H9 (cell line): Measurements from ENCODE around the gene CST9L. TPM values are rescaled to one million over a fixed set of nuclear protein-coding genes. Genes with fewer than 3 reads are reported as not detected.

Source experiments
- DNase-seq: peaks from one replicate; pipeline ENCODE4 v3.0.0-alpha.2; 2017
- H2AFZ ChIP-seq: one replicate; pipeline ENCODE4 v1.6.1; 2013; ENCODE audit warnings: mild to moderate bottlenecking, low read length, control low read depth, moderate library complexity
- H2AK5ac ChIP-seq: 2 replicates; pipeline ENCODE4 v1.6.1; 2013; ENCODE audit warnings: low read length, control low read depth, mixed read lengths; ENCODE audit not compliant: insufficient read length
- H2BK120ac ChIP-seq: one replicate; pipeline ENCODE4 v1.6.1; 2013; ENCODE audit warnings: low read depth, mild to moderate bottlenecking, low read length, control low read depth, inconsistent platforms; ENCODE audit not compliant: poor library complexity, severe bottlenecking
- H2BK12ac ChIP-seq: 2 replicates; pipeline ENCODE4 v1.6.1; 2013; ENCODE audit warnings: low read length, control low read depth, mixed read lengths, low read depth; ENCODE audit not compliant: insufficient read length
- H2BK15ac ChIP-seq: 2 replicates; pipeline ENCODE4 v1.6.1; 2013; ENCODE audit warnings: low read depth, low read length, control low read depth
- H2BK20ac ChIP-seq: one replicate; pipeline ENCODE4 v1.6.1; 2013; ENCODE audit warnings: low read depth, mild to moderate bottlenecking, low read length, control low read depth, inconsistent platforms; ENCODE audit not compliant: poor library complexity, severe bottlenecking
- H2BK5ac ChIP-seq: 2 replicates; pipeline ENCODE4 v1.6.1; 2013; ENCODE audit warnings: low read length, control low read depth, mixed read lengths; ENCODE audit not compliant: insufficient read length
- H3K14ac ChIP-seq: 2 replicates; pipeline ENCODE4 v1.6.1; 2013; ENCODE audit warnings: low read length, control low read depth; ENCODE audit not compliant: insufficient read depth
- H3K18ac ChIP-seq: 2 replicates; pipeline ENCODE4 v1.6.1; 2013; ENCODE audit warnings: low read depth, mild to moderate bottlenecking, mixed read lengths, low read length, control low read depth; ENCODE audit not compliant: insufficient read length
- H3K23ac ChIP-seq: 2 replicates; pipeline ENCODE4 v1.6.1; 2013; ENCODE audit warnings: low read length, control low read depth, mixed read lengths, low read depth; ENCODE audit not compliant: insufficient read length
- H3K23me2 ChIP-seq: 2 replicates; pipeline ENCODE4 v1.6.1; 2013; ENCODE audit warnings: low read depth, mild to moderate bottlenecking, mixed read lengths, low read length, control low read depth; ENCODE audit not compliant: insufficient read length, poor library complexity, severe bottlenecking
- H3K27ac ChIP-seq: 2 replicates; pipeline ENCODE4 v1.5.1; 2013; ENCODE audit warnings: low read length, control low read depth, mixed read lengths, low read depth; ENCODE audit not compliant: insufficient read length
- H3K27me3 ChIP-seq: 2 replicates; pipeline ENCODE4 v1.6.1; 2013; ENCODE audit warnings: low read length, control low read depth, inconsistent platforms; ENCODE audit not compliant: insufficient read depth
- H3K4ac ChIP-seq: 2 replicates; pipeline ENCODE4 v1.6.1; 2013; ENCODE audit warnings: low read depth, mild to moderate bottlenecking, control low read depth, inconsistent platforms, low read length, moderate library complexity
- H3K4me1 ChIP-seq: 2 replicates; pipeline ENCODE4 v1.6.1; 2013; ENCODE audit warnings: low read length, control low read depth, inconsistent platforms; ENCODE audit not compliant: insufficient read depth
- H3K4me2 ChIP-seq: 2 replicates; pipeline ENCODE4 v1.6.1; 2013; ENCODE audit warnings: low read length, control low read depth, mixed read lengths; ENCODE audit not compliant: insufficient read length, insufficient read depth
- H3K56ac ChIP-seq: 2 replicates; pipeline ENCODE4 v1.6.1; 2013; ENCODE audit warnings: low read depth, mild to moderate bottlenecking, mixed read lengths, low read length, control low read depth; ENCODE audit not compliant: insufficient read length
- H3K79me1 ChIP-seq: 2 replicates; pipeline ENCODE4 v1.6.1; 2013; ENCODE audit warnings: low read depth, mild to moderate bottlenecking, moderate library complexity, low read length, control low read depth, inconsistent platforms; ENCODE audit not compliant: insufficient read depth, poor library complexity, severe bottlenecking
- H3K79me2 ChIP-seq: 2 replicates; pipeline ENCODE4 v1.6.1; 2013; ENCODE audit warnings: low read length, control low read depth, inconsistent platforms; ENCODE audit not compliant: insufficient read depth
- H3K9ac ChIP-seq: 2 replicates; pipeline ENCODE4 v1.6.1; 2013; ENCODE audit warnings: low read length, control low read depth, mixed read lengths; ENCODE audit not compliant: insufficient read length; ENCODE audit errors: extremely low read depth
- H3K9me3 ChIP-seq: one replicate; pipeline ENCODE4 v1.6.1; 2013; ENCODE audit warnings: low read depth, low read length, inconsistent platforms; ENCODE audit not compliant: control insufficient read depth
- H3T11ph ChIP-seq: one replicate; pipeline ENCODE4 v1.6.1; 2013; ENCODE audit warnings: mild to moderate bottlenecking, low read length, control low read depth, inconsistent platforms
- H4K20me1 ChIP-seq: one replicate; pipeline ENCODE4 v1.6.1; 2013; ENCODE audit not compliant: control insufficient read depth, insufficient read length, insufficient read depth
- H4K5ac ChIP-seq: 2 replicates; pipeline ENCODE4 v1.6.1; 2013; ENCODE audit warnings: low read depth, mild to moderate bottlenecking, mixed read lengths, low read length, control low read depth; ENCODE audit not compliant: insufficient read length
- H4K8ac ChIP-seq: replicated peaks from 2 replicates; pipeline ENCODE4 v1.6.1; 2013; ENCODE audit warnings: low read length, control low read depth, mixed read lengths, low read depth; ENCODE audit not compliant: insufficient read length
- H4K91ac ChIP-seq: 2 replicates; pipeline ENCODE4 v1.6.1; 2013; ENCODE audit warnings: low read depth, mild to moderate bottlenecking, moderate library complexity, mixed read lengths, low read length, control low read depth; ENCODE audit not compliant: insufficient read length
- H3K27ac Mint-ChIP-seq, 3 experiments: 2 replicates in 2 of 3; 3 replicates in 1 of 3; pipeline ENCODE4 v1.8.0; 2020 to 2021; ENCODE audit warnings: mixed read lengths in 3 of 3, mild to moderate bottlenecking in 1 of 3, moderate library complexity in 1 of 3
- H3K27me3 Mint-ChIP-seq: 2 replicates; pipeline ENCODE4 v1.8.0; 2021; ENCODE audit warnings: low read depth, mild to moderate bottlenecking, moderate library complexity, mixed read lengths
- H3K36me3 Mint-ChIP-seq, 3 experiments: 2 replicates in 2 of 3; 3 replicates in 1 of 3; pipeline ENCODE4 v1.8.0; 2020 to 2021; ENCODE audit warnings: low read depth in 3 of 3, mixed read lengths in 3 of 3; ENCODE audit not compliant: insufficient read depth in 1 of 3
- H3K4me1 Mint-ChIP-seq, 2 experiments: 2 replicates each; pipeline ENCODE4 v1.8.0; 2020; ENCODE audit warnings: mixed read lengths in 2 of 2
- H3K4me3 Mint-ChIP-seq, 2 experiments: 2 replicates in 1 of 2; 3 replicates in 1 of 2; pipeline ENCODE4 v1.8.0; 2020 to 2021; ENCODE audit warnings: mild to moderate bottlenecking in 2 of 2, mixed read lengths in 2 of 2, moderate library complexity in 1 of 2
- H3K9me3 Mint-ChIP-seq, 2 experiments: 2 replicates in 1 of 2; 3 replicates in 1 of 2; pipeline ENCODE4 v1.8.0; 2020; ENCODE audit warnings: mild to moderate bottlenecking in 2 of 2, mixed read lengths in 2 of 2, moderate library complexity in 1 of 2
- total RNA-seq: library from RNA; stranded (reverse); gene quantifications from 2 replicates; pipeline ENCODE4 v1.2.1, GENCODE V29; 2021
- TF ChIP-seq, protein P1 (sequence below): fragments of 200-600 bp; sonication (generic); conservative IDR thresholded peaks from 3 replicates; pipeline ENCODE4 v1.8.0; 2021; ENCODE audit warnings: antibody characterized with exemption, mild to moderate bottlenecking

CST9L gene
- total RNA-seq, 1 experiment from 2014 or later: not detected

DNA sequence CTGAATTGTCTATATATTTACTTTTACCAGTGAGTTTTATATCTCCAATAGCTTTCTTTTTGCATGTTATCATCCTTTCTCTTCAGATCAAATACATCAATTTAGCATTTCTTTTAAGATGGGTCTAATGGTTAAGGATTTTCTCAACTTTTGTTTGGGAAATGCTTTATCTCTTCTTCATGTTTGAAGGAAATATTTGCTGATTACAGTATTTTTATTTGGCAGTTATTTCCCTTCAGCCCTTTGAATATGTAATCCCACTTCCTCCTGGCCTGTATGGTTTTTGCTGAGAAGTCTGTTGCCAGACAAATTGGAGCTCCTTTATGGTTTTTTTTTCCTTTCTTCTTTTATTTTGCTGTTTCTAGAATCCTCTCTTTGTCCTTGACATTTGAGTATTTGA is 6.7 kb upstream of the CST9L start:
- Histone ChIP-seq H3K79me2 (no peaks in the 10 kb centered on the region), H3K14ac (no peak overlapping the region), H3K27ac (no peak overlapping the region), H3K27me3 (no peaks in the 10 kb centered on the region), H3K23ac (no peak overlapping the region), H4K5ac (no peak overlapping the region), H3K9me3 (no peaks in the 10 kb centered on the region), H3K4me2 (no peak overlapping the region), H2BK12ac (no peak overlapping the region), H2BK5ac (no peak overlapping the region), H2BK15ac (no peak overlapping the region), H2BK20ac (no peak overlapping the region), H4K20me1 (no peaks in the 10 kb centered on the region), H3K4ac (no peak overlapping the region), H4K8ac (no peak overlapping the region), H3T11ph (no peak overlapping the region), H4K91ac (no peak overlapping the region), H3K23me2 (no peaks in the 10 kb centered on the region), H3K4me1 (no peaks in the 10 kb centered on the region), H3K9ac (no peak overlapping the region), H2AK5ac (no peak overlapping the region), H3K18ac (no peak overlapping the region), H3K79me1 (no peaks in the 10 kb centered on the region), H2BK120ac (no peak overlapping the region), H3K56ac (no peak overlapping the region), H2AFZ (no peak overlapping the region)
- H3K27ac Mint-ChIP-seq: no peak overlapping the region
- H3K36me3 Mint-ChIP-seq: 0 out of 7 replicates have a peak, but pooled peaks cover 0 to 8% (median 0%) of the 10 kb centered on the region in 3 experiments
- DNase-seq: no peak
- no peaks in the 10 kb centered on the region for H3K27me3 Mint-ChIP-seq
- H3K4me3 Mint-ChIP-seq: no peak overlapping the region
- no peaks in the 10 kb centered on the region for H3K4me1 Mint-ChIP-seq
- H3K9me3 Mint-ChIP-seq: peaks cover 2 to 6% of the 10 kb centered on the region in 2 experiments; a peak in 4 of 5 replicates
- TF ChIP-seq, protein P1, sequence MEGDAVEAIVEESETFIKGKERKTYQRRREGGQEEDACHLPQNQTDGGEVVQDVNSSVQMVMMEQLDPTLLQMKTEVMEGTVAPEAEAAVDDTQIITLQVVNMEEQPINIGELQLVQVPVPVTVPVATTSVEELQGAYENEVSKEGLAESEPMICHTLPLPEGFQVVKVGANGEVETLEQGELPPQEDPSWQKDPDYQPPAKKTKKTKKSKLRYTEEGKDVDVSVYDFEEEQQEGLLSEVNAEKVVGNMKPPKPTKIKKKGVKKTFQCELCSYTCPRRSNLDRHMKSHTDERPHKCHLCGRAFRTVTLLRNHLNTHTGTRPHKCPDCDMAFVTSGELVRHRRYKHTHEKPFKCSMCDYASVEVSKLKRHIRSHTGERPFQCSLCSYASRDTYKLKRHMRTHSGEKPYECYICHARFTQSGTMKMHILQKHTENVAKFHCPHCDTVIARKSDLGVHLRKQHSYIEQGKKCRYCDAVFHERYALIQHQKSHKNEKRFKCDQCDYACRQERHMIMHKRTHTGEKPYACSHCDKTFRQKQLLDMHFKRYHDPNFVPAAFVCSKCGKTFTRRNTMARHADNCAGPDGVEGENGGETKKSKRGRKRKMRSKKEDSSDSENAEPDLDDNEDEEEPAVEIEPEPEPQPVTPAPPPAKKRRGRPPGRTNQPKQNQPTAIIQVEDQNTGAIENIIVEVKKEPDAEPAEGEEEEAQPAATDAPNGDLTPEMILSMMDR: no peak
